GM21825 (cell line): ENCODE results near the gene ARHGDIG.

Experiments used
- ATAC-seq: cut with Tn5 transposase; IDR thresholded peaks from one replicate; pipeline ENCODE4 v1.9.1; 2021; ENCODE audit warnings: mild to moderate bottlenecking, moderate library complexity; ENCODE audit not compliant: unreplicated experiment

The ARHGDIG gene

DNA sequence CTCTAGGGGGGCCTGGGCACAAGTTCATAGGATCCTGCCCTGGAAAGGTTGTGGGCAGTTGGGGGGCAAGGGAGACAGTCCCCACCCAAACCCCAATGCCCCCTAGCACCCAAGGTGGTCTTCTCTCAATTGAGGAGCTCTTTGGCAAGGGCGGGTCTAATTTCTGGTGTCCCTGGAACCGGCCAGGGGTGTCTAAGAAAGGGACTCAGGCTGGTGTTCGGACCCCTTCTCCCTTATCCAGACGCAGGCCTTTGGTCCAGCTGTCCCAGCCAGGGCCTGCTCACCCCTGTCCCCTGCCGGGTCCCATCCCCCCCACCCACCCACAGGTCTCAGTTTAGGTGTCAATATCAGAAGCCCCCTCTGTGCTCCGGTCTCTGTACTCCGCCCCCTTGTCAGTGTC is 860 bp upstream of the ARHGDIG start:
- no peak for ATAC-seq

DNA sequence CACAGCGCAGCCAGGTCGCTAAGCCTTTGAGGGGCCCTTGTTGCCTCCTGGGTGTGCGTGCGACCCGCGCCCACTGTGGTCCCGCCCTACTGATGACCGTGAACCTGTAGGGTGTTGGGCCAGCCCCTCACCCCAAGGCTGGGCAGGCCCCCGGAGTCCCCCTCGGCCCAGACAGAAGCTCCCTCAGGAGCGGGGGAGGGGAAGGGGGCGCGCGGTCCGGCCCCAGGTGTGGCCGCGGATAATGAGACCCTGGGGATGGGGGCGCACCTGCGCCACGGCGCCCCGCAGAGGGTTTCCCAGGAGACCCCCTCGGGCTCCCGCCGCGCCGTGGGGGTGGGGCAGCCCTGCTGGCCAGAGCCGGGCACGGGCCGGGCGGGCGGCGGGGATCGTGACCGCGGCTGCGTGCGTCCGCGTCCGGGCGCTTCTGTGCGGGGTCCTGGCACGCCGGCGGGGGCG is 358 bp upstream of the ARHGDIG start:
- no peak for ATAC-seq

DNA sequence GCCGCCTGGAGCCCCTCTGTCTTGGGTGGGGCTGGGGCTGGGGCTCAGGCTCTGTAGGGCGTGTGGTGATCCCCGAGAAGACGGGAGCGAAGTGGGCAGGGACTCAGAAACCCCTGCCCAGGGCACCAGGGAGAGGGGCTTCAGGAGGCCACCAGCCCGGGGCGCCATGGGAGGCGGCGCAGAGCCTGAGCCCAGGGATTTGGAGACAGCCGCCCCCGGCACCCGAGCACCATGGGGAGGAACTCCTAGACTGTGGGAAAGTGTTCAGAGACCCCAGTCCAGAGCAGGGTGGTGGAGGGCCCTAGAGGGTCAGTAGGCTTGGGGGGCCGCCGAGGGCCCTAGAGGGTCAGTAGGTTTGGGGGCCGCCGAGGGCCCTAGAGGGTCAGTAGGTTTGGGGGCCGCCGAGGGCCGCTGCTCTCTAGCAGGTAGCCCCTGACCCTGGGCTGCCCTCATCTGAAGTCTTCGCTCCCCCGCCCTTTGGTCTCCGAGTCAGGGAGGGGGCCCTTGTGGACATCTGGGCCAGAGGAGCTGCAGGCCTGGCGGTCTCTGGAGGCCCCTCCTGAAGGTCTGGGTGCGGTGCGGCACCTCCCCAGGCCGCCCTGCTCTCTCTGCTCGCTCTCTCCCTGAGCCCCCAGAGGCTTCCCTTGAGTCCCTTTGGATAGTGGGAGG is 734 bp downstream of the ARHGDIG start:
- ATAC-seq = no peak

DNA sequence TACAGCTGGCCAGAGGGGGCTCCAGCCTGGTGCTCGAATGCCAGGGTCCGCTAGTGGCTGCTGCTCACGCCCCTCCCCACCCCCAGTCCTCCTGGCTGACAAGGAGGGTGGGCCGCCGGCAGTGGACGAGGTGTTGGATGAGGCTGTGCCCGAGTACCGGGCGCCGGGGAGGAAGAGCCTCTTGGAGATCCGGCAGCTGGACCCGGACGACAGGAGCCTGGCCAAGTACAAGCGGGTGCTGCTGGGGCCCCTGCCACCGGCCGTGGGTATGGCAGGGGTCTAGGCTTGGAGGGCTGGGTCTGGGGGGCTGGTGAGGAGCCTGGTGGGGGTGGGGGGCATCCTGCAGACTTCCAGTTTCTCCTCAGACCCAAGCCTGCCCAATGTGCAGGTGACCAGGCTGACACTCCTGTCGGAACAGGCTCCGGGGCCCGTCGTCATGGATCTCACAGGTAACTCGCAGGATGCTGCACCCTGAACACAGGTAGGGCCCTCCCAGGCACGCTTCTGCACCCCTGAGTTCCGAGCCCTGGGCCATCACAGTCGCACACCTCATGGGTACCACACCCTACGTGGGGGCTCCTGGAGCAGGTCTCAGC is 1.4 kb downstream of the ARHGDIG start:
- no peak for ATAC-seq

DNA sequence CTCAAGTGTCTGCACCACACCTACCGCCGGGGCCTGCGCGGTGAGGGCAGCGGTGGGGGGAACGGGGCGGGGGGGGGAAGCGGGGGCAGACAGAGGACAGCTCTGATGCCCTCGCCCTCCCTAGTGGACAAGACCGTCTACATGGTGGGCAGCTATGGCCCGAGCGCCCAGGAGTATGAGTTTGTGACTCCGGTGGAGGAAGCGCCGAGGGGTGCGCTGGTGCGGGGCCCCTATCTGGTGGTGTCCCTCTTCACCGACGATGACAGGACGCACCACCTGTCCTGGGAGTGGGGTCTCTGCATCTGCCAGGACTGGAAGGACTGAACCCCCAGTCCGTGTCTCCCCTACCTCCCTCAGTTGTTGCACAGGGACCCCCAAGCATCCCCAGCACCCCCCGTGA is 2.1 kb downstream of the ARHGDIG start:
- no peak for ATAC-seq

DNA sequence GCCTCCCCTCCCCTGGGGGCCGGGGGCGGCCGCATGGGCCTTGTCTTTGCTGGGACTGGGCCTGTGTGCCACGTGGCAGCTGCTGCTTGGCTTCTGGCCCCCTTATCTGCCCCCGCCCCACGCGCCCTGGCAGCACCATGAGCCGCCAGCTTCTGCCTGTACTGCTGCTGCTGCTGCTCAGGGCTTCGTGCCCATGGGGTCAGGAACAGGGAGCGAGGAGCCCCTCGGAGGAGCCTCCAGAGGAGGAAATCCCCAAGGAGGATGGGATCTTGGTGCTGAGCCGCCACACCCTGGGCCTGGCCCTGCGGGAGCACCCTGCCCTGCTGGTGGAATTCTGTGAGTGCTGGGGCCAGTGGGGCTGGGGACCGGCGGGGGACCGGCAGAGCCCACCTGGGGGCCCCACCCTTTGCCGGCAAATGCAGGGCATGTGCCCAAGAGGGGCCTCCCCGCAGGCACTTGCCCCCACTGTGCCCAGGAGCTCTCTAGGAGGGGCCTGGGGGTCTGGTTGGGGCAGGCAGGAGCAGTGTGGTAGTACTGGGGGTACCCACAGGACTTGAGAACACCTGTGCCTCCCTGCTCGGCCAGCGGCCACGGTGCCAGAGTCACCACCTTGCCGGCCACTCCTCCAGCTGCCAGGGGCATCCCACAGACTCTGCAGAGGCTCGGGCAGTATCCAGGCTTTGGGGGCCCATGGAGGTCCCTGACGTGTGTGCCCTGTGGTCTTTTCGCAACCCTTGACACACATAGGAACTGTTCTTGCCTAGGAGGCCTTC is 2.8 kb downstream of the ARHGDIG start, which contains the start of gene PDIA2:
TSS of gene PDIA2 (plus strand) at position 132 of the 773 bp plus-strand sequence. CDS start at position 138, 6 bp downstream.
- no peak for ATAC-seq

DNA sequence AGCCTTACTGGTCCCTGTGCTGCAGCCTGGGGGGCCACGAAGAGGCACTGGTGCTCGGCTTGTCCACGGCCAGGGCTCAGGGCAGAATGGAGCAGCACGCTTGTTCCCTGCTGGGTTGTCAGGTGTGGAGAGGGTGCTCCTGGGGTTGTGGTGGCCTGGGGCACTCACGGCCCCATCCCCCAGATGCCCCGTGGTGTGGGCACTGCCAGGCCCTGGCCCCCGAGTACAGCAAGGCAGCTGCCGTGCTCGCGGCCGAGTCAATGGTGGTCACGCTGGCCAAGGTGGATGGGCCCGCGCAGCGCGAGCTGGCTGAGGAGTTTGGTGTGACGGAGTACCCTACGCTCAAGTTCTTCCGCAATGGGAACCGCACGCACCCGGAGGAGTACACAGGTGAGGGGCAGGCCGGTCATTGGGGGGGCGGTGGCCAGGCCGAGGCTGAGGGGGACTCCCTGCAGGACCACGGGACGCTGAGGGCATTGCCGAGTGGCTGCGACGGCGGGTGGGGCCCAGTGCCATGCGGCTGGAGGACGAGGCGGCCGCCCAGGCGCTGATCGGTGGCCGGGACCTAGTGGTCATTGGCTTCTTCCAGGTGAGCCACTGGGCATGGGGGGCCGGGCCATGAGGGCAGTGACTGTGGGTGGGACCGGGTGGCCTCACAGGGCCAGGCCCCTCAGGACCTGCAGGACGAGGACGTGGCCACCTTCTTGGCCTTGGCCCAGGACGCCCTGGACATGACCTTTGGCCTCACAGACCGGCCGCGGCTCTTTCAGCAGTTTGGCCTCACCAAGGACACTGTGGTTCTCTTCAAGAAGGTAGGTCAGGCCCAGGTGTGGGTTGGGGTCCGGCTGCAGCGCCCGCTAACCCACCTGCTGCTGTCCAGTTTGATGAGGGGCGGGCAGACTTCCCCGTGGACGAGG is 4.1 kb downstream of the ARHGDIG start:
- ATAC-seq = no peak

DNA sequence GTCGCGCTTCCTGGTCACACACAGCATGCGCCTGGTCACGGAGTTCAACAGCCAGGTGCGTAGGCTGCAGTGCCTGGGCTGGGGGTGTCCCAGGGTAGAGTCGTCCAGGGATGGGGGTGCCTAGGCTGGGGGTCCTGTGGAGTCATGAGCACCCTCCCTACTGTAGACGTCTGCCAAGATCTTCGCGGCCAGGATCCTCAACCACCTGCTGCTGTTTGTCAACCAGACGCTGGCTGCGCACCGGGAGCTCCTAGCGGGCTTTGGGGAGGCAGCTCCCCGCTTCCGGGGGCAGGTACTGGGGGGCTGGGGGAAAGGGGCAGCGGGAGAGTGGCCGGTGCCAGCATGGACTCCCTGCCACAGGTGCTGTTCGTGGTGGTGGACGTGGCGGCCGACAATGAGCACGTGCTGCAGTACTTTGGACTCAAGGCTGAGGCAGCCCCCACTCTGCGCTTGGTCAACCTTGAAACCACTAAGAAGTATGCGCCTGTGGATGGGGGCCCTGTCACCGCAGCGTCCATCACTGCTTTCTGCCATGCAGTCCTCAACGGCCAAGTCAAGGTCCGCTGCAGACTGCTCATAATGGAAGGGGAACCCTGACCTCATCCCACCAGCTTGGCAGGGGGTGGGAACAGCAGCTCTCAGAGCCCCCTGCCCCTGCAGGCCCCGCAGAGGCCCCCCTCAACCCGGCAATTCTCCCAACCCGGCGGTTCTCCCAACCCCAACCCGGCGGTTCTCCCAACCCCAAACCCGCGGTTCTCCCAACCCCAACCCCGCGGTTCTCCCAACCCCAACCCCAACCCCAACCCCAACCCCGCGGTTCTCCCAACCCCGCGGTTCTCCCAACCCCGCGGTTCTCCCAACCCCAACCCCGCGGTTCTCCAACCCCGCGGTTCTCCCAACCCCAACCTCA is 5.0 kb downstream of the ARHGDIG start:
- no peak for ATAC-seq

DNA sequence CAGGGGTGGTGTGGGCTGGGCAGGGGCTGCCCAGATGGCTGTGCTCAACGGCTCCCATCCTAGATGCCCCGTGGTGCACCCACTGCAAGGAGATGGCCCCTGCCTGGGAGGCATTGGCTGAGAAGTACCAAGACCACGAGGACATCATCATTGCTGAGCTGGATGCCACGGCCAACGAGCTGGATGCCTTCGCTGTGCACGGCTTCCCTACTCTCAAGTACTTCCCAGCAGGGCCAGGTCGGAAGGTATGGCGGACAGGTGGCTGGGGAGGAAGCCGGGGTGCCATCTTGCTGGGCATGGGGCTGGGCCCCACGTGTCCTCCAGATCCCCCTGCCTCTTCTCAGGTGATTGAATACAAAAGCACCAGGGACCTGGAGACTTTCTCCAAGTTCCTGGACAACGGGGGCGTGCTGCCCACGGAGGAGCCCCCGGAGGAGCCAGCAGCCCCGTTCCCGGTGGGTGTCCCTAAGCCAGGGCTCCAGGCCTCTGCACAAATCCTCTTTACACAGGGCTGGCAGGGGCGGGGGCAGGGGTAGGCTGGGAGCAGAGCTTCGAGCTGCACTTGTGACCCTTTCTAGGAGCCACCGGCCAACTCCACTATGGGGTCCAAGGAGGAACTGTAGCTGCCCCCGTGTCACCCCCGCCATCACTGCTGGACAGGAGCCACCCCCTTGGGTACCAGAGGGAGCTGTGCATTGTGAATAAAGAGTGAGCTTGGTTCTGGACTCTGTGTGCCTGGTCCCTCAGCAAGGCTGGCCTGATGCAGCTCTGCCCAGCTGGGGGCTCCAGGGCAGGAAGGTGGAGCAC is 6.3 kb downstream of the ARHGDIG start:
- ATAC-seq = no peak

DNA sequence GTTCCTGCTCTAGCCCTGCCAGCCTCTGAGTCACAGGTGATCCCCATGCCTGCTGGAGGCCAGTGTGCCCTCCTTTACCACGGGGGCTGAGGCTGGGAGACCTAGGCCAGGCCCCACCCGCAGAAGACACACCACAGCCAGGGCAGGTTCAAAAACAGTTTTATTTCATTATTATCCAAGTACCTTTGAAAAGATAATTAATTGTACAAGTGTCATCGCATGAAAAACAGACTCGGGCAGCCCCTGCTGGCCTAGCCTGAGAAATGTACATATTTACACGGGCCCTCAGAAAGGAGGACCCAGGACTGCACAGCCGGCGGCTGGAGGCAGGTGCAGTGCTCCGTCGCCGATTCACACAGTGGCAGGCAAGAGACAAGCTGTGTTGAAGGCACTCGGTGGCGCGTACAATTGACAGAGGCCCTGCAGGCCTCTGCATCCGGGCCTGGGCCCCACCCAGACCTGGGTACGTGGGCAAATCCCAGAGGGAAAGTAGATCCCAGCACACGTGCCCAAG is 7.0 kb downstream of the ARHGDIG start:
- ATAC-seq = no peak

DNA sequence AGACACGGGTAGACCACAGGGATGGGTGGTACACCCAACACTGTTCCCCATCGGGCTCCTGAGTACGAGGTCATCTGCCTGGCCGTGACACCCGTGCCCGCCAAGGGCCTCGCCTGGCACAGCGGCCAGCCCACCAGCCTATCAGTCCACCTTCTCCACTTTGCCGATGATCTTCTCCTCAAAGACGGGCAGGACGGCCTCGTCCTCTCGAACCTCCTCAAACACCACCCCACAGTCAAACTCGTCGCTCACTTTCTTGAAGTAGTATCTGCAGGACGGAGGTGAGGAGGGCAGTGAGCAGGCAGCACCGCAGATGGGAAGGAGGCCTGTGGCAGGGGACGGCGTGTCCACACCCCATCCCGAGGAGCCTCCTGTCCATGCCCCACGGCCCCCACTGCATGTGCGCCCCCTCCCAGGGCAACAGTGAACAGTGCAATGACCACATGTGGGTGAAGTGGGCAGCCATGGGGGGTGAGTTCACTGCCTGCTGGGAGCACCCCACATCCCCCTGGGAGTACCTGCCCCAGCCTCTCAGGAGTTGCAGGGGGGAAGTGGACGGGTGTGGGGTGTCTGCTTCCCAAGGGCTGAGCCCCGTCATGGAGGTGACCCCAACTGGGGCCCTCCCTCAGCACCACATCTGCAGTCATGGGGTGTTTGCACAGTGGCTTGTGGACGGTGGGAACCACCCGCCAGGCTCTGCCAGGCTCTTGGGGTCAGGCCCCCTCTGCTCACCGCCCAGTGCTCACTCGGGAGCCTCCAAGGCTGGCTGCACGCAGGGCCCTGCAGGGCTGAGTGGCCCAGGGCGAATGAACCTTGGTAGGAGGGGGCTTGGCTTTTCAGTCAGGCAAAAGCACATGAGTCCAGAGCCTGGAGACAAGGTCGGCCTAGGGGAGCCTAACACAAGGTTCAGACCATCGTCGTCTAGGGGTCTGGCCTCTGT is 7.9 kb downstream of the ARHGDIG start:
- no peak for ATAC-seq

DNA sequence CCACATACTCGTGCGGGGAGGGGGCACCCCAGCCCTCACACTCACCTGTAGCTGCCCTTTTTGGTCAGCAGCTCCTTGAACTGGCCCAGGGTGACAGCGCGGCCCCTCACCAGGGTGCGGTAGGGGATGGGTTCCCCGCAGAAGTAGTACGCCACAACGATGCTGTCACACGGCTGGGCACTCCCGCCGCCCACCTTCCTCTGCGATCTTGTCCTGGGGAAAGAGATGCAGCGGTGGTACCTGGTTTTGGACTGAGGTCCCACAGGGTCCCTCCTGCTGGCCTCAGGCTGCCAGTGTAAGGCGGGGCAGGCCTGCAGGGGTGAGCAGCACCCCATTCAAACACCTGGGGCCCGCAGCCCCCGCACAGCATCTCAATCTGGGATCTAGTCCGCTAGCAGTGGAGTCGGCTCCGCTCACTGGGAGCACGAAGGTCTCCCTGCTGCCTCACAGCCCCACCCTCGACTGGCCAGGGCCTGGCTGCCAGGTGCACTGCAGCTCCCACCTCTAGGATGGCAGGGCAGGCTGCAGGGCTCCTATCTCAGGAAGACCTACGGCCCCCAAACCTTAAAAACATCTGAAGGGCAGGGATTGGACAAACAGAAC is 9.1 kb downstream of the ARHGDIG start:
- no peak for ATAC-seq

DNA sequence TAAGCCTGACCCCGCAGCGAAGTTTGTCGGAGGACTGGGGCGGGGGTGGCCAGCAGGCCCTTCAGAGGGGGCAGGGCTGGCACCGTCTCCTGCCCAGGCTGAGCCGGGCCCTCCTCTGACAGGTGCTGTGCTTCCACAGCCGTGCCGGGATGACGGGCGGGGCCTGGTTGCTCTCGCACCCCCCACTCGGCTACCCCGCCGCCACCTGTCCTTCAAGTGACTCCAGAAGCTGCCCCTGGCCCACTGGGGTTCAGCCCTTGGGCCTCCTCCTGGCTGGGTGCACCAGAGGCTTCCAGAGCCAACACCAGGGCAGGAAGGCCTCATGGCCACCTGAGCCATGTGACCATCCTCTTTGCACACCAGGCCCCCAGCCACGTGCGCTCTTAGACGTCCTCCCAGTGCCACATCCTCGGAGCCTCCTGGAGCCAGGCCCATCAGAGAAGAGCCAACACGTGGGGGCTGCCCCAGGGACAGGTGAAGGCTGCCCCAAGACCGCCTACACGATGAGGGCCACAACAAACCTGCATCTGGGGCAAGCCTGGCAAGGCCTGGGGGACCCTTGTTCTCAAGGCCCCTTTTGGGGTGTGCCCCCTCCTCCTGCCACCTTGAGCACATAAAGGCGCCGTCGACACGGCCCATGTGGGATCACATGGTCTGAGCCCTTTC is 9.8 kb downstream of the ARHGDIG start:
- ATAC-seq = no peak

DNA sequence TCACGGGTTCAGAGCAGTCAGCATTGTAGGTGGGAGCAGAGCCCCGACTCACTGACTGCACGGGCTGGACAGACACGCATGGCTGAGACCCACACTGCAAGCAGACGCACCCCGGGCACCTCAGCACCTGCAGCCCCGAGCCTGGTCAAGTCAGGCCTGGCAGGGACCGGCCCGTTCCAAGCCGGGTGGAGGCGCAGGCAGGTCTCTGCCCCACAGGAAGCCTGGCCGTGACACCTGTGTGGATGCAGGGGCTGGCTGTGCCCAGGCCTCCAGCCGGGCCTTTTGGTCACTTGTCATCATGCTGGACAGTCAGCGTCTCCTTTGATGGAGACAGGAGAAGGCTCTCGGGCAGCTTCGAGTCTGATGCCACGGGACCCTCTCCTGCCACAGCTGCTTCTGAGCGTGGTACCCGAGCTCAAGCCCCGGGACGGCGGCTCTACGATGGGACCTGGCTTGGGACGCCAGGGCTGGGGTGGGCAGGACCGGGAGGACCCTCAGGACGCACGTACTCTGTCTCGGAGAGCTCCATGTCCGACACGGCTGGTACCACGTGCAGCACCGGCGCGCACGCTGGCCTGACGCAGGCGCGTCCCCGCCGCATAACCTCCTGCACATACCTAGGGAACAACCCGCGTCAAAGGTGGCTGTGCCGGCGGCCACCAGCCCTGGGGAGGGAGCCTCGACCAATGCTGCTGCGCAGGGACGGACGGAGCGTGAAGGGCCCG is 10.5 kb downstream of the ARHGDIG start:
- ATAC-seq = no peak

DNA sequence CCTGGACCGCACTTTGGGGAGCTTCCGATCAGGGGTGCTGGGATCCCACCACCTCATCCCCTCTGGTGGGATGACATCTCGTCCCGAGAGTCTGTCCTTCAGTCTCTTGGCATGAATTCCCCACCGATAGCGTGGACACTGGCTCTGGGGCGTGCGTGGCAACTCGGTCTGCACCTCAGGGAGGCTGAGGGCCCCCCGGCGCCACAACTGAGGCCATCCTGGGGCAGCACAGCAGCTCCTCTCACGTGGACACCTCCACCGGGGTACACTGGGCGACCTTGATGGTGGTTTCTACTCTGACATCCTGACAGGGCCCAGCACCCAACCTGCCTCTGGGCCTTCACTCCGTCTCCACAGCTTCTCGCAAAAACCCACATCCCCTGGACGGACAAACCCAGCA is 11.1 kb downstream of the ARHGDIG start:
- no peak for ATAC-seq
